Upper lobe of left lung (tissue), 6 donors: ENCODE measurements around the gene LRP1B. TPM values are rescaled to one million over a fixed set of nuclear protein-coding genes. Genes with fewer than 3 reads are reported as not detected.

ENCODE experiments used
- ATAC-seq, 2 donors: fragments of 200-7000 bp; cut with Tn5 transposase; one replicate each; pipeline ENCODE4 v1.9.1; 2022; ENCODE audit warnings: mild to moderate bottlenecking in 2 of 2, moderate library complexity in 2 of 2; ENCODE audit not compliant: low FRiP score in 2 of 2
- DNase-seq, 2 donors: peaks; one replicate each; pipeline ENCODE4 v3.0.0-alpha.2; 2019 to 2020
- H3K27ac ChIP-seq, 4 donors: fragments of 200-600 bp; sonication (generic); one replicate each; pipeline ENCODE4 v1.5.1; 2016 to 2019
- H3K27me3 ChIP-seq, 4 donors: fragments of 200-600 bp; sonication (generic); one replicate each; pipeline ENCODE4 v1.5.1; 2017 to 2019
- H3K36me3 ChIP-seq, 4 donors: fragments of 200-600 bp; sonication (generic); one replicate each; pipeline ENCODE4 v1.5.1; 2016 to 2019
- H3K4me1 ChIP-seq, 4 donors: fragments of 200-600 bp; sonication (generic); one replicate each; pipeline ENCODE4 v1.5.1; 2018 to 2019
- H3K4me3 ChIP-seq, 4 donors: fragments of 200-600 bp; sonication (generic); one replicate each; pipeline ENCODE4 v1.5.1; 2017 to 2019; ENCODE audit warnings: mild to moderate bottlenecking in 2 of 4, moderate library complexity in 1 of 4
- H3K9me3 ChIP-seq, 4 donors: fragments of 200-600 bp; sonication (generic); one replicate each; pipeline ENCODE4 v1.5.1; 2018 to 2019
- EP300 ChIP-seq, 4 donors: sonication (generic); formaldehyde crosslinking; IDR thresholded peaks; one replicate each; pipeline ENCODE4 v1.5.1; 2017; ENCODE audit warnings: antibody characterized with exemption in 4 of 4, control low read depth in 2 of 4
- POLR2A ChIP-seq, 4 donors: fragments of 450-650 bp; IDR thresholded peaks; one replicate each; pipeline ENCODE4 v1.5.1; 2016 to 2017; ENCODE audit warnings: antibody characterized with exemption in 4 of 4, mild to moderate bottlenecking in 2 of 4
- POLR2AphosphoS5 ChIP-seq, 2 donors: sonication (generic); formaldehyde crosslinking; IDR thresholded peaks; one replicate each; pipeline ENCODE4 v1.5.1; 2017; ENCODE audit warnings: antibody characterized with exemption in 2 of 2
- WGBS, 2 donors: methylation state at CpG; one replicate each; pipeline ENCODE4 v1.1.5; 2017 to 2018; 5-methylcytosine and 5-hydroxymethylcytosine counted together
- total RNA-seq, 6 donors: library from RNA; depleted of rRNA in 4 of 6; stranded (reverse); fragments of >200 nt in 4 of 6; gene quantifications; one replicate each; pipeline versions ENCODE4 v1.1.0 to v1.2.1, GENCODE V29; 2016 to 2021
- TF ChIP-seq, protein P1 (sequence below), 6 experiments: fragments of 450-650 bp in 4 of 6; fragments of 200-600 bp in 2 of 6; sonication (generic) in 2 of 6; IDR thresholded peaks; one replicate each; pipeline ENCODE4 v1.5.1; 2016 to 2019; ENCODE audit warnings: antibody characterized with exemption in 6 of 6
- donor health status: DM: no; HTN: no; CAD: no; lungs with moderate emphysema.
- donor health status: DM: no; HTN: yes; CAD: no; lungs with severe emphysema.

LRP1B gene
- total RNA-seq, 6 donors from 2014 or later, result under 0.01 to 0.46 (median 0.11) TPM

DNA sequence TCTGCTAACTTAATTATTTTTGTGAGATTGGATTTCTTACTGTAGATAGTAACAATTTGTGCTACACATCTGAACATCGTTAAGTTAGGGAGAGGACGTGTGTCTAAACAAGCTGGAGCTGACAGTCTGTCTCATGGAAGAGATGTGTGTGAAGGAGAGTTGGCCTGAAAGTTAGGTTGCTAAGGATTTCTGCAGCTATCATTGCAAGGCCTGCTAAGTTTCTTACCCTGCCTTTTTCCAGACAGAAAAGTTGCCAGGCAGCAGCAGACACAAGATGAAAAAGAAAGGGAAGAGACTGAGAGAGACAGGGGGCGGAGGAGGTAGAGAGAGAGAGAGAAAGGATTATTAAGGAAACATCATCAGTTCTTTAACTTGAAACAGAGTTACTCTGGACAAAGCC, 4.1 kb upstream of the LRP1B start:
- Histone ChIP-seq H3K27me3 (peaks cover 0 to under 1% (median 0%) of the 10 kb centered on the region in 4 donors), H3K36me3 (no peaks in the 10 kb centered on the region), H3K4me3 (no peak overlapping the region), H3K9me3 (no peaks in the 10 kb centered on the region), H3K4me1 (peaks cover 9 to 19% (median 11%) of the 10 kb centered on the region in 4 donors), H3K27ac (no peak overlapping the region)
- 77 to 79% methylated on average over 3 of the region's 3 CpGs for WGBS, 2 donors
- no peak for TF ChIP-seq EP300 (IDR thresholded peaks at IDR 0.05)
- no peak for TF ChIP-seq POLR2AphosphoS5 (IDR thresholded peaks at IDR 0.05)
- TF ChIP-seq POLR2A (IDR thresholded peaks at IDR 0.05), result no peak
- TF ChIP-seq, protein P1, sequence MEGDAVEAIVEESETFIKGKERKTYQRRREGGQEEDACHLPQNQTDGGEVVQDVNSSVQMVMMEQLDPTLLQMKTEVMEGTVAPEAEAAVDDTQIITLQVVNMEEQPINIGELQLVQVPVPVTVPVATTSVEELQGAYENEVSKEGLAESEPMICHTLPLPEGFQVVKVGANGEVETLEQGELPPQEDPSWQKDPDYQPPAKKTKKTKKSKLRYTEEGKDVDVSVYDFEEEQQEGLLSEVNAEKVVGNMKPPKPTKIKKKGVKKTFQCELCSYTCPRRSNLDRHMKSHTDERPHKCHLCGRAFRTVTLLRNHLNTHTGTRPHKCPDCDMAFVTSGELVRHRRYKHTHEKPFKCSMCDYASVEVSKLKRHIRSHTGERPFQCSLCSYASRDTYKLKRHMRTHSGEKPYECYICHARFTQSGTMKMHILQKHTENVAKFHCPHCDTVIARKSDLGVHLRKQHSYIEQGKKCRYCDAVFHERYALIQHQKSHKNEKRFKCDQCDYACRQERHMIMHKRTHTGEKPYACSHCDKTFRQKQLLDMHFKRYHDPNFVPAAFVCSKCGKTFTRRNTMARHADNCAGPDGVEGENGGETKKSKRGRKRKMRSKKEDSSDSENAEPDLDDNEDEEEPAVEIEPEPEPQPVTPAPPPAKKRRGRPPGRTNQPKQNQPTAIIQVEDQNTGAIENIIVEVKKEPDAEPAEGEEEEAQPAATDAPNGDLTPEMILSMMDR (IDR thresholded peaks at IDR 0.05), result no peak
- DNase-seq (no peak), ATAC-seq (no peak)

DNA sequence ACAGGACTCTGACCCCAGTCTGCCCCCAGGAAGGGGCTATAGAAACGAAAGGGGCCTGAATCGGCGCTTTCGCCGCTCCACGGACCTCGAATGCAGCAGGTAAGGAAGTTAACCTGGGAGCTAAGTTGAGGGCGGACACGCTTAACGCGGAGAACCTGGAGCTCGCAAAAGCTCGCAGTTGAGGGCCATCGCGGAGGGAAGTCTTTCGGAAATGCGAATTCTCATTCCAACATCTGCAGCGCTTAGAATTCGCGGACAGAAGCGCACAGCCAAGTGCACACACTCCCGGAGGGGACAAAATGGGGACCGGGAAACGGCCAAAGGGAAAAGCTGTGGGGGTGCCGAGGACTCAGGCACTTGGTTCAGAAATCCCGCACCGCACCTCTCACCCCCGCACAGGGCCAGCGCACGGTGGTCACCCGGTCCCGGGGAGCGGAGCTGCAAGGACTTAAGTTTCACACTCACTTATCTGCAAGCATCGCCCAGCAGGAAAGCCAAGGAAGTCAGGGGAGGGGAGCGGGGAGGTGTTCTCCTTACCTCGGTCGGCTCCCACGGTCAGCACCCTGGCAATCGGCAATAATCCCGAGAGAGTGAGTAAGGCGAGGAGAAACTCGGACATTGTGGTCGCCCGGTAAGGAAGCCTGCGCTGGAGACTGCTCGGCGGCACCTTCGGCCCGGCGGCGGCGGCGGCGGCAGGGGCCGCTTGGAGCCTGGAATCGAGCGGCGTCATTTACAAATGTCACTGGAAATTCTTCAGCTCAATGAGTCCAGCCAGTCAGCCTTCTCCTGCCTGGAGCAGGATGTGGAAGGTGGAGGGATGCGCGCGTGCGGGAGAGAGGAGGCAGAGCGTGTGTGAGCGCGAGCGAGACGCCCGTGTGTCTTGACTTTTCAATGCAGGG, 456 bp downstream of the LRP1B start:
- Histone ChIP-seq H3K9me3 (no peaks in the 10 kb centered on the region), H3K27ac (no peak overlapping the region), H3K27me3 (peaks cover 0 to 4% (median 0%) of the 10 kb centered on the region in 4 donors), H3K4me3 (peak overlapping the region; percentile 11 to 53 (median 46)), H3K4me1 (peaks cover 11 to 21% (median 13%) of the 10 kb centered on the region in 4 donors), H3K36me3 (no peaks in the 10 kb centered on the region)
- DNase-seq (peak; percentile 48 to 82), ATAC-seq (peak; percentile 80 to 83)
- TF ChIP-seq POLR2A (IDR thresholded peaks at IDR 0.05) (no peak), EP300 (IDR thresholded peaks at IDR 0.05) (no peak), POLR2AphosphoS5 (IDR thresholded peaks at IDR 0.05) (no peak)
- TF ChIP-seq, protein P1 (IDR thresholded peaks at IDR 0.05), result no peak
- WGBS, 2 donors, result 3 to 4% methylated on average over 35 to 68 of the region's 68 CpGs

DNA sequence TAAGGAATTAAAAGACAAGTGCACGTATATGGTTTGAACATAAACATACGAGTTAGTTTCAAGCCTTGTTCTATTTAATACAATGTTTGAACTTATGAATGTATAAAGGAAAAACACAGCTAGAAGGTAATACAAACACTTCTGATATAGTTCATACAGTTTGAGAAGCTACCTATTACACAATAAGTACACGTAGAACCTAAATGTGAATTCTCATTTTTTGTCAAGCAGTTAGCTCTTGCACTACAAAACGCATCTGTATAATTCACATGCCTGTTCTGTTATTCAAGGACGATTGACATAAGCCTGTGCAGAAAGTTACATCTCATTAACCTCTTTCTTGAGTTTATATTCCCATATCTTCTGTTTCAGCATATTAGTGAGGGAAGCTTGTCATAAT, 2.7 kb downstream of the LRP1B start:
- no peak for TF ChIP-seq POLR2AphosphoS5 (IDR thresholded peaks at IDR 0.05)
- TF ChIP-seq POLR2A (IDR thresholded peaks at IDR 0.05), result no peak
- TF ChIP-seq EP300 (IDR thresholded peaks at IDR 0.05), result no peak
- TF ChIP-seq, protein P1 (IDR thresholded peaks at IDR 0.05), result no peak
- Histone ChIP-seq H3K27me3 (peaks cover 0 to 4% (median 0%) of the 10 kb centered on the region in 4 donors), H3K4me3 (no peak overlapping the region), H3K36me3 (no peaks in the 10 kb centered on the region), H3K27ac (no peak overlapping the region), H3K4me1 (peaks cover 11 to 21% (median 13%) of the 10 kb centered on the region in 4 donors), H3K9me3 (no peaks in the 10 kb centered on the region)
- ATAC-seq, result no peak
- 87 to 92% methylated on average over 5 of the region's 5 CpGs for WGBS, 2 donors
- DNase-seq, result no peak

DNA sequence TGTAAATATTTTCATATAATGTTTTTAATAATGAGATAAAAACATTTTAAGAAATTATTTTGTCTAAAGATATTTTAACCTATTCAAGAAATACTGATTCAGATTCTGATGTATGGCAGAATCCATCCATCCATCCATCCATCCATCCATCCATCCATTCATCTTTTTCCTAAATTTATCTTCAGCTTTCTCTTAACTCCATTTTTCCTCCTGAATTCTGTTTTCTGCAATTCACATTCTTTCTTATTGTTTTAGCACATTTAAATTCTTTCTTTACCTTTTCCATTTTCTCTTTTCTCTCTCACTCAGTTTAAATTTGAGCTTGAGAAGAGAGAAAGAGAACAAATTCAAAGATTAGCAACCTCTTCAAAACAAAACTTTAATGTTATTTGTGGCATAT, 3.6 kb downstream of the LRP1B start:
- Histone ChIP-seq H3K27me3 (peaks cover 0 to 4% (median 0%) of the 10 kb centered on the region in 4 donors), H3K9me3 (no peaks in the 10 kb centered on the region), H3K36me3 (no peaks in the 10 kb centered on the region), H3K4me3 (no peak overlapping the region), H3K4me1 (peaks cover 11 to 21% (median 13%) of the 10 kb centered on the region in 4 donors), H3K27ac (no peak overlapping the region)
- DNase-seq, result no peak
- TF ChIP-seq POLR2A (IDR thresholded peaks at IDR 0.05), result no peak
- no peak for TF ChIP-seq POLR2AphosphoS5 (IDR thresholded peaks at IDR 0.05)
- TF ChIP-seq, protein P1 (IDR thresholded peaks at IDR 0.05), result no peak
- no peak for TF ChIP-seq EP300 (IDR thresholded peaks at IDR 0.05)
- ATAC-seq, result no peak
